Hepatocyte (in vitro differentiated cells): Measurements from ENCODE around the gene KDM4F.

Experiments used
- CTCF ChIP-seq: fragments of 200-600 bp; sonication (generic); IDR thresholded peaks from 2 replicates; pipeline ENCODE4 v1.5.1; 2016; ENCODE audit warnings: antibody characterized with exemption, mild to moderate bottlenecking; ENCODE audit not compliant: poor library complexity
- EZH2 ChIP-seq: fragments of 200-600 bp; sonication (generic); IDR thresholded peaks from 2 replicates; pipeline ENCODE4 v1.6.1; 2016; ENCODE audit warnings: antibody characterized with exemption, mild to moderate bottlenecking, borderline replicate concordance

GRCh38 chr11:95050595-95051202, 1.5 kb downstream of the KDM4F start:
- no peak for TF ChIP-seq CTCF
- TF ChIP-seq EZH2 = no peak
